GM12878 (cell line): ENCODE results near the gene ASAP2. TPM values are rescaled to one million over a fixed set of nuclear protein-coding genes. Genes with fewer than 3 reads are reported as not detected.

Experiments used
- ATAC-seq: fragments of 200-7000 bp; cut with Tn5 transposase; 3 replicates; pipeline ENCODE4 v1.9.1; 2020; ENCODE audit warnings: mild to moderate bottlenecking, moderate library complexity
- BruUV-seq: library from RNA; stranded (reverse); fragments of 400-500 nt; replicated peaks from 2 replicates; lab custom pipeline; 2021; lab: Mats Ljungman, UMichigan
- CTCF ChIA-PET: fragments of 300-600 bp; sonication (Branson Sonifier 250); formaldehyde crosslinking; extraction: SDS; loops from one replicate; lab custom pipeline; 2021; ENCODE audit warnings: inconsistent platforms; lab: Yijun Ruan, JAX
- POLR2A ChIA-PET: fragments of 350-600 bp; formaldehyde crosslinking; extraction: SDS; loops from one replicate; lab custom pipeline; 2021; ENCODE audit warnings: inconsistent platforms; lab: Charles Lee
- RAD21 ChIA-PET: fragments of 300-600 bp; sonication (Branson Sonifier 250); formaldehyde crosslinking; loops from one replicate; lab custom pipeline; 2023; ENCODE audit warnings: antibody characterized with exemption; ENCODE audit not compliant: unreplicated experiment; lab: Charles Lee
- SMC1A ChIA-PET: fragments of 300-600 bp; sonication (Branson Sonifier 250); formaldehyde crosslinking; loops from one replicate; lab custom pipeline; 2023; ENCODE audit not compliant: unreplicated experiment, uncharacterized antibody; lab: Charles Lee
- DNase-seq: peaks from one replicate; pipeline ENCODE4 v3.0.0-alpha.2; 2011; ENCODE audit warnings: low read depth, low spot score
- FAIRE-seq: peaks from 3 replicates; lab custom pipeline; 2011; peaks lifted over from hg19 to GRCh38; lab: Jason Lieb, UNC
- H2AFZ ChIP-seq: 2 replicates; pipeline ENCODE4 v1.6.0; 2011; ENCODE audit warnings: low read depth, low read length, control low read depth; ENCODE audit not compliant: control insufficient read depth
- H3K27ac ChIP-seq: 2 replicates; pipeline ENCODE4 v1.5.1; 2011; ENCODE audit warnings: control low read depth; ENCODE audit not compliant: control insufficient read depth, insufficient read depth
- H3K27me3 ChIP-seq, 2 experiments: replicated peaks in 1 of 2; 2 replicates each; pipeline versions ENCODE4 v1.6.0 to v1.6.1; 2011; ENCODE audit warnings: low read length in 1 of 2; ENCODE audit not compliant: control insufficient read depth in 2 of 2, insufficient read depth in 2 of 2
- H3K36me3 ChIP-seq, 2 experiments: 2 replicates each; pipeline ENCODE4 v1.5.1; 2011; ENCODE audit warnings: low read length in 1 of 2; ENCODE audit not compliant: control insufficient read depth in 2 of 2, insufficient read depth in 2 of 2
- H3K4me1 ChIP-seq: 2 replicates; pipeline ENCODE4 v1.6.1; 2011; ENCODE audit warnings: mild to moderate bottlenecking, low read length, moderate library complexity, mixed read lengths; ENCODE audit not compliant: control insufficient read depth, insufficient read depth
- H3K4me2 ChIP-seq: 2 replicates; pipeline ENCODE4 v1.6.0; 2011; ENCODE audit warnings: control low read depth; ENCODE audit not compliant: control insufficient read depth, insufficient read depth
- H3K4me3 ChIP-seq: fragments of 200-600 bp; sonication (generic); 2 replicates; pipeline ENCODE4 v1.5.1; 2016
- H3K79me2 ChIP-seq: 2 replicates; pipeline ENCODE4 v1.6.0; 2011; ENCODE audit warnings: low read length; ENCODE audit not compliant: control insufficient read depth, insufficient read depth
- H3K9ac ChIP-seq: 2 replicates; pipeline ENCODE4 v1.8.0; 2011; ENCODE audit warnings: low read length, control low read depth, mixed read lengths; ENCODE audit not compliant: control insufficient read depth, insufficient read depth
- H3K9me3 ChIP-seq: replicated peaks from 3 replicates; pipeline ENCODE4 v1.5.1; 2011; ENCODE audit warnings: mild to moderate bottlenecking, low read length; ENCODE audit not compliant: control insufficient read depth, insufficient read depth
- H4K20me1 ChIP-seq: 2 replicates; pipeline ENCODE4 v1.6.0; 2011; ENCODE audit not compliant: control insufficient read depth, insufficient read depth
- ASH2L ChIP-seq: fragments of 300-600, 200-600 bp; sonication (generic); IDR thresholded peaks from 2 replicates; pipeline ENCODE4 v1.6.1; 2017; ENCODE audit warnings: low read depth, mild to moderate bottlenecking, borderline replicate concordance
- BACH1 ChIP-seq: fragments of 450-650 bp; IDR thresholded peaks from 2 replicates; pipeline ENCODE4 v1.6.1; 2017; ENCODE audit warnings: mild to moderate bottlenecking, borderline replicate concordance
- CBX5 ChIP-seq: sonication (generic); IDR thresholded peaks from 2 replicates; pipeline ENCODE4 v1.6.1; 2016; ENCODE audit warnings: low read depth, moderate library complexity, mild to moderate bottlenecking, inconsistent platforms
- EED ChIP-seq: sonication (generic); IDR thresholded peaks from 2 replicates; pipeline ENCODE4 v1.6.1; 2016; ENCODE audit warnings: antibody characterized with exemption, low read depth
- EZH2 ChIP-seq: IDR thresholded peaks from 2 replicates; pipeline ENCODE4 v1.6.1; 2012; ENCODE audit warnings: low read depth, mild to moderate bottlenecking, control low read depth, inconsistent platforms, low read length, borderline replicate concordance; ENCODE audit not compliant: control insufficient read depth
- IKZF1 ChIP-seq: fragments of 450-650 bp; conservative IDR thresholded peaks from 2 replicates; pipeline ENCODE4 v1.6.1; 2017; ENCODE audit warnings: antibody characterized with exemption, mild to moderate bottlenecking
- MEF2A ChIP-seq: IDR thresholded peaks from 2 replicates; pipeline ENCODE4 v1.6.1; 2011; ENCODE audit warnings: low read depth, mild to moderate bottlenecking, low read length, moderate library complexity; ENCODE audit not compliant: insufficient read depth
- POU2F2 ChIP-seq: IDR thresholded peaks from 3 replicates; pipeline ENCODE4 v1.6.1; 2011; ENCODE audit warnings: low read depth, mild to moderate bottlenecking, low read length, borderline replicate concordance
- RAD21 ChIP-seq: IDR thresholded peaks from 2 replicates; pipeline ENCODE4 v1.6.1; 2011; ENCODE audit warnings: mild to moderate bottlenecking, low read depth, low read length, moderate library complexity; ENCODE audit not compliant: insufficient read depth
- RBBP5 ChIP-seq: fragments of 200-600 bp; sonication (generic); conservative IDR thresholded peaks from 2 replicates; pipeline ENCODE4 v1.6.1; 2016
- TBL1XR1 ChIP-seq: IDR thresholded peaks from 2 replicates; pipeline ENCODE4 v1.6.1; 2012; ENCODE audit warnings: low read depth, low read length, improper control_type of control experiment
- ZBED1 ChIP-seq: IDR thresholded peaks from 2 replicates; pipeline ENCODE4 v1.6.1; 2016; ENCODE audit warnings: borderline replicate concordance
- ZNF384 ChIP-seq: IDR thresholded peaks from 2 replicates; pipeline ENCODE4 v1.6.1; 2012; ENCODE audit warnings: low read depth, mild to moderate bottlenecking, low read length, improper control_type of control experiment, borderline replicate concordance
- ZZZ3 ChIP-seq: IDR thresholded peaks from 2 replicates; pipeline ENCODE4 v1.6.1; 2011; ENCODE audit warnings: low read depth; ENCODE audit not compliant: control insufficient read depth, insufficient read length
- WGBS: methylation state at CpG from one replicate; pipeline ENCODE4 v1.1.6; 2016; ENCODE audit warnings: low lambda C conversion rate; ENCODE audit not compliant: insufficient replicate concordance, insufficient coverage; ENCODE audit errors: missing lambda C conversion rate; 5-methylcytosine and 5-hydroxymethylcytosine counted together
- in situ Hi-C: fragments of 300-500 bp; cut with MboI; formaldehyde crosslinking; loops from 9 replicates; pipeline ENCODE4 v1.14.3; 2018; ENCODE audit warnings: mixed read lengths
- intact Hi-C: fragments of 100-400 bp; cut with micrococcal nuclease; formaldehyde crosslinking; loops from one replicate; pipeline ENCODE4 v1.14.2; 2022; ENCODE audit not compliant: unreplicated experiment
- polyA plus RNA-seq, 11 experiments: library from polyadenylated mRNA; depleted of rRNA in 4 of 11; unstranded in 6 of 11; stranded (reverse) in 5 of 11; fragments of >200 nt; fragmentation: Nextera tagmentation in 4 of 11; fragmentation: Illumina TruSeq in 1 of 11; extraction: Ambion mirVana in 4 of 11; extraction: Trizol in 1 of 11; gene quantifications; 1 replicate in 1 of 11; 2 replicates in 10 of 11; pipeline versions ENCODE4 v1.2.1 to v1.2.3, GENCODE V29; 2011 to 2016; ENCODE audit warnings: inconsistent platforms in 2 of 11, missing spikeins in 2 of 11, low read depth in 1 of 11
- total RNA-seq, 4 experiments: library from RNA; depleted of rRNA in 3 of 4; stranded (reverse); fragments of >200 nt in 3 of 4; fragmentation: Illumina TruSeq in 1 of 4; extraction: Trizol in 1 of 4; gene quantifications; 2 replicates each; pipeline versions ENCODE4 v1.2.1 to v1.2.3, GENCODE V29; 2013 to 2021
- TF ChIP-seq, protein P1 (sequence below): fragments of 450-650 bp; IDR thresholded peaks from 2 replicates; pipeline ENCODE4 v1.6.1; 2017; ENCODE audit warnings: low read depth, mild to moderate bottlenecking, moderate library complexity
- TF ChIP-seq, protein P2 (sequence below): IDR thresholded peaks from 2 replicates; pipeline ENCODE4 v1.6.1; 2012; ENCODE audit warnings: improper control_type of control experiment, low read depth, low read length; ENCODE audit not compliant: insufficient replicate concordance
- TF ChIP-seq, protein P3 (sequence below): IDR thresholded peaks from 2 replicates; pipeline ENCODE4 v1.6.1; 2011; ENCODE audit warnings: borderline replicate concordance, low read depth, mild to moderate bottlenecking, moderate library complexity, mixed read lengths, low read length; ENCODE audit not compliant: insufficient read depth; ENCODE audit errors: extremely low read length

The ASAP2 gene
- total and polyA plus RNA-seq, 10 of the 15 experiments (the other 5 are each of a cell fraction or from before 2014, with no cell fraction given), result 0.05 to 0.27 (median 0.07) TPM; not detected in 4

DNA sequence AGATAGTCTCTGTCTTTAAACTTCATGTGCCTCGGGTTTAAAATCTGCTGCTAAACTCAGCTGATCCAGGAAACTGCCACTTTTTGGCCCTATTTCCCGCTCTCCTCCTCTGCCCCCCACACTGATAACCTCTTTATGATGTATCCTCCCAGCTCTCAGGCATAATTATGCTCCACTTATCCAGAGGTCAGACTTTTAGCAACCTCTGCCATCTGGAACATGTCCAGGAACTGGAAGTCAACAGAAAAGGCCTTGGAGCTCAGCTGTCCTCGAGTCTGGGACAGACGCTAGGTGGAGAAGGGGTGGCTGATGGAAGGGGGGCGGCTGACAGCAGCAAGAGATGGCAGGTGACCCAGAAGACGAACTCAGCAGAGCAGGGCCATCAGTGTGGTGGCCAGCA lies 41.2 kb downstream of the ASAP2 start:
- H3K4me1 ChIP-seq, result no peaks in the 10 kb centered on the region
- CTCF ChIA-PET, result no interaction called here
- no peaks in the 10 kb centered on the region for H3K79me2 ChIP-seq
- H3K4me3 ChIP-seq, result no peak overlapping the region
- intact Hi-C loops (no loop called here), in situ Hi-C loops (no loop called here)
- no peak overlapping the region for H3K9ac ChIP-seq
- SMC1A ChIA-PET, result no interaction called here
- ATAC-seq, result no peak
- BruUV-seq, result no TSS peak
- H3K27me3 ChIP-seq, result no peaks in the 10 kb centered on the region; a peak in 1 of 4 replicates
- H3K36me3 ChIP-seq, result no peaks in the 10 kb centered on the region
- no peaks in the 10 kb centered on the region for H3K9me3 ChIP-seq
- RAD21 ChIA-PET, result no interaction called here
- no peaks in the 10 kb centered on the region for H4K20me1 ChIP-seq
- FAIRE-seq, result no peak
- no peak overlapping the region for H3K27ac ChIP-seq
- DNase-seq, result no peak
- no peak overlapping the region for H3K4me2 ChIP-seq
- 29% methylated on average over 6 of the region's 6 CpGs for WGBS
- no peak overlapping the region for H2AFZ ChIP-seq
- POLR2A ChIA-PET, result interaction anchor here (0.6 kb wide), 1 partner anchor 18 kb away, joined by 3 read pairs; no protein-coding TSS in a partner anchor
- no peak for TF ChIP-seq ASH2L
- no peak for TF ChIP-seq IKZF1
- TF ChIP-seq BACH1, result no peak
- no peak for TF ChIP-seq ZZZ3
- no peak for TF ChIP-seq POU2F2
- TF ChIP-seq CBX5, result no peak
- no peak for TF ChIP-seq TBL1XR1
- TF ChIP-seq MEF2A, result no peak
- no peak for TF ChIP-seq ZNF384
- TF ChIP-seq EZH2, result no peak
- TF ChIP-seq, protein P1, sequence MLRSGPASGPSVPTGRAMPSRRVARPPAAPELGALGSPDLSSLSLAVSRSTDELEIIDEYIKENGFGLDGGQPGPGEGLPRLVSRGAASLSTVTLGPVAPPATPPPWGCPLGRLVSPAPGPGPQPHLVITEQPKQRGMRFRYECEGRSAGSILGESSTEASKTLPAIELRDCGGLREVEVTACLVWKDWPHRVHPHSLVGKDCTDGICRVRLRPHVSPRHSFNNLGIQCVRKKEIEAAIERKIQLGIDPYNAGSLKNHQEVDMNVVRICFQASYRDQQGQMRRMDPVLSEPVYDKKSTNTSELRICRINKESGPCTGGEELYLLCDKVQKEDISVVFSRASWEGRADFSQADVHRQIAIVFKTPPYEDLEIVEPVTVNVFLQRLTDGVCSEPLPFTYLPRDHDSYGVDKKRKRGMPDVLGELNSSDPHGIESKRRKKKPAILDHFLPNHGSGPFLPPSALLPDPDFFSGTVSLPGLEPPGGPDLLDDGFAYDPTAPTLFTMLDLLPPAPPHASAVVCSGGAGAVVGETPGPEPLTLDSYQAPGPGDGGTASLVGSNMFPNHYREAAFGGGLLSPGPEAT, result no peak
- TF ChIP-seq, protein P2, sequence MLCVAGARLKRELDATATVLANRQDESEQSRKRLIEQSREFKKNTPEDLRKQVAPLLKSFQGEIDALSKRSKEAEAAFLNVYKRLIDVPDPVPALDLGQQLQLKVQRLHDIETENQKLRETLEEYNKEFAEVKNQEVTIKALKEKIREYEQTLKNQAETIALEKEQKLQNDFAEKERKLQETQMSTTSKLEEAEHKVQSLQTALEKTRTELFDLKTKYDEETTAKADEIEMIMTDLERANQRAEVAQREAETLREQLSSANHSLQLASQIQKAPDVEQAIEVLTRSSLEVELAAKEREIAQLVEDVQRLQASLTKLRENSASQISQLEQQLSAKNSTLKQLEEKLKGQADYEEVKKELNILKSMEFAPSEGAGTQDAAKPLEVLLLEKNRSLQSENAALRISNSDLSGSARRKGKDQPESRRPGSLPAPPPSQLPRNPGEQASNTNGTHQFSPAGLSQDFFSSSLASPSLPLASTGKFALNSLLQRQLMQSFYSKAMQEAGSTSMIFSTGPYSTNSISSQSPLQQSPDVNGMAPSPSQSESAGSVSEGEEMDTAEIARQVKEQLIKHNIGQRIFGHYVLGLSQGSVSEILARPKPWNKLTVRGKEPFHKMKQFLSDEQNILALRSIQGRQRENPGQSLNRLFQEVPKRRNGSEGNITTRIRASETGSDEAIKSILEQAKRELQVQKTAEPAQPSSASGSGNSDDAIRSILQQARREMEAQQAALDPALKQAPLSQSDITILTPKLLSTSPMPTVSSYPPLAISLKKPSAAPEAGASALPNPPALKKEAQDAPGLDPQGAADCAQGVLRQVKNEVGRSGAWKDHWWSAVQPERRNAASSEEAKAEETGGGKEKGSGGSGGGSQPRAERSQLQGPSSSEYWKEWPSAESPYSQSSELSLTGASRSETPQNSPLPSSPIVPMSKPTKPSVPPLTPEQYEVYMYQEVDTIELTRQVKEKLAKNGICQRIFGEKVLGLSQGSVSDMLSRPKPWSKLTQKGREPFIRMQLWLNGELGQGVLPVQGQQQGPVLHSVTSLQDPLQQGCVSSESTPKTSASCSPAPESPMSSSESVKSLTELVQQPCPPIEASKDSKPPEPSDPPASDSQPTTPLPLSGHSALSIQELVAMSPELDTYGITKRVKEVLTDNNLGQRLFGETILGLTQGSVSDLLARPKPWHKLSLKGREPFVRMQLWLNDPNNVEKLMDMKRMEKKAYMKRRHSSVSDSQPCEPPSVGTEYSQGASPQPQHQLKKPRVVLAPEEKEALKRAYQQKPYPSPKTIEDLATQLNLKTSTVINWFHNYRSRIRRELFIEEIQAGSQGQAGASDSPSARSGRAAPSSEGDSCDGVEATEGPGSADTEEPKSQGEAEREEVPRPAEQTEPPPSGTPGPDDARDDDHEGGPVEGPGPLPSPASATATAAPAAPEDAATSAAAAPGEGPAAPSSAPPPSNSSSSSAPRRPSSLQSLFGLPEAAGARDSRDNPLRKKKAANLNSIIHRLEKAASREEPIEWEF, result no peak
- TF ChIP-seq EED, result no peak
- TF ChIP-seq, protein P3, sequence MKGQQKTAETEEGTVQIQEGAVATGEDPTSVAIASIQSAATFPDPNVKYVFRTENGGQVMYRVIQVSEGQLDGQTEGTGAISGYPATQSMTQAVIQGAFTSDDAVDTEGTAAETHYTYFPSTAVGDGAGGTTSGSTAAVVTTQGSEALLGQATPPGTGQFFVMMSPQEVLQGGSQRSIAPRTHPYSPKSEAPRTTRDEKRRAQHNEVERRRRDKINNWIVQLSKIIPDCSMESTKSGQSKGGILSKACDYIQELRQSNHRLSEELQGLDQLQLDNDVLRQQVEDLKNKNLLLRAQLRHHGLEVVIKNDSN, result no peak
- no peak for TF ChIP-seq ZBED1
- TF ChIP-seq RBBP5, result no peak
- no peak for TF ChIP-seq RAD21
